WTC11 (cell line): ENCODE data around the gene GOLGA3. TPM values are rescaled to one million over a fixed set of nuclear protein-coding genes. Genes with fewer than 3 reads are reported as not detected.

Experiments used
- ATAC-seq: fragments of 200-7000 bp; cut with Tn5 transposase; 2 replicates; pipeline ENCODE4 v1.10.0; 2021; ENCODE audit warnings: mild to moderate bottlenecking, moderate library complexity
- CTCF ChIA-PET: fragments of 300-600 bp; sonication (Branson Sonifier 250); formaldehyde crosslinking; loops from one replicate; lab custom pipeline; 2021; ENCODE audit warnings: antibody characterized with exemption; lab: Charles Lee
- POLR2A ChIA-PET: fragments of 350-600 bp; sonication (Branson Sonifier 250); formaldehyde crosslinking; loops from one replicate; lab custom pipeline; 2021; ENCODE audit warnings: antibody characterized with exemption; lab: Charles Lee
- DNase-seq: peaks from one replicate; pipeline ENCODE4 v3.0.0; 2021; ENCODE audit warnings: low spot score
- H3K27ac Mint-ChIP-seq: 2 replicates; pipeline ENCODE4 v1.8.0; 2021; ENCODE audit warnings: mixed read lengths
- H3K27me3 Mint-ChIP-seq: 2 replicates; pipeline ENCODE4 v1.8.0; 2021; ENCODE audit warnings: low read depth, mild to moderate bottlenecking, moderate library complexity, mixed read lengths
- H3K36me3 Mint-ChIP-seq: 2 replicates; pipeline ENCODE4 v1.8.0; 2021; ENCODE audit warnings: mixed read lengths
- H3K4me1 Mint-ChIP-seq: 2 replicates; pipeline ENCODE4 v1.8.0; 2022; ENCODE audit warnings: mixed read lengths
- H3K4me3 Mint-ChIP-seq: 2 replicates; pipeline ENCODE4 v1.8.0; 2021; ENCODE audit warnings: mild to moderate bottlenecking, moderate library complexity, mixed read lengths
- H3K9me3 Mint-ChIP-seq: 2 replicates; pipeline ENCODE4 v1.8.0; 2021; ENCODE audit warnings: mixed read lengths
- AFF4 ChIP-seq: sonication (generic); formaldehyde crosslinking; IDR thresholded peaks from 2 replicates; pipeline ENCODE4 v1.8.1; 2023; ENCODE audit warnings: mild to moderate bottlenecking, missing genetic modification reagents, borderline replicate concordance
- AR ChIP-seq: fragments of 250-450 bp; sonication (Bioruptor Pico); IDR thresholded peaks from 2 replicates; pipeline ENCODE4 v1.9.0; 2021; ENCODE audit warnings: mild to moderate bottlenecking
- ARID4B ChIP-seq: sonication (generic); formaldehyde crosslinking; IDR thresholded peaks from 2 replicates; pipeline ENCODE4 v1.8.0; 2023; ENCODE audit warnings: missing genetic modification reagents, mild to moderate bottlenecking, borderline replicate concordance
- CBFB ChIP-seq: sonication (generic); formaldehyde crosslinking; IDR thresholded peaks from 2 replicates; pipeline ENCODE4 v1.8.1; 2022; ENCODE audit warnings: mild to moderate bottlenecking, low read depth, missing genetic modification reagents
- ELF4 ChIP-seq: sonication (generic); formaldehyde crosslinking; IDR thresholded peaks from 2 replicates; pipeline ENCODE4 v1.8.1; 2022; ENCODE audit warnings: low read depth, mild to moderate bottlenecking, moderate library complexity, missing genetic modification reagents
- FOXJ3 ChIP-seq: sonication (generic); formaldehyde crosslinking; IDR thresholded peaks from 2 replicates; pipeline ENCODE4 v1.9.0; 2021; ENCODE audit warnings: missing genetic modification reagents, mild to moderate bottlenecking, borderline replicate concordance
- FOXP4 ChIP-seq: sonication (generic); formaldehyde crosslinking; IDR thresholded peaks from 2 replicates; pipeline ENCODE4 v1.8.0; 2022; ENCODE audit warnings: mild to moderate bottlenecking, missing genetic modification reagents
- GRHL2 ChIP-seq: fragments of 250-450 bp; sonication (Bioruptor Pico); IDR thresholded peaks from 2 replicates; pipeline ENCODE4 v1.8.0; 2022; ENCODE audit warnings: mild to moderate bottlenecking, moderate library complexity; ENCODE audit not compliant: insufficient replicate concordance, severe bottlenecking
- JUN ChIP-seq: sonication (generic); formaldehyde crosslinking; IDR thresholded peaks from 2 replicates; pipeline ENCODE4 v1.8.0; 2023; ENCODE audit warnings: mild to moderate bottlenecking, missing genetic modification reagents
- MAX ChIP-seq: sonication (generic); formaldehyde crosslinking; IDR thresholded peaks from 2 replicates; pipeline ENCODE4 v1.8.0; 2022; ENCODE audit warnings: mild to moderate bottlenecking, missing genetic modification reagents
- NR3C1 ChIP-seq: sonication (generic); formaldehyde crosslinking; conservative IDR thresholded peaks from 2 replicates; pipeline ENCODE4 v1.8.1; 2023; ENCODE audit warnings: low read depth, mild to moderate bottlenecking, missing genetic modification reagents
- USF1 ChIP-seq: sonication (generic); formaldehyde crosslinking; IDR thresholded peaks from 2 replicates; pipeline ENCODE4 v1.8.0; 2022; ENCODE audit warnings: mild to moderate bottlenecking, missing genetic modification reagents
- ZMAT4 ChIP-seq: fragments of 250-450 bp; sonication (Bioruptor Pico); IDR thresholded peaks from 2 replicates; pipeline ENCODE4 v1.9.0; 2021; ENCODE audit warnings: mild to moderate bottlenecking
- ZNF121 ChIP-seq: sonication (generic); formaldehyde crosslinking; IDR thresholded peaks from 2 replicates; pipeline ENCODE4 v1.8.0; 2023; ENCODE audit warnings: missing genetic modification reagents
- ZNF425 ChIP-seq: fragments of 250-450 bp; sonication (Bioruptor Pico); conservative IDR thresholded peaks from 2 replicates; pipeline ENCODE4 v1.9.0; 2021; ENCODE audit warnings: mild to moderate bottlenecking
- ZSCAN18 ChIP-seq: fragments of 250-450 bp; sonication (Bioruptor Pico); IDR thresholded peaks from 2 replicates; pipeline ENCODE4 v2.1.2; 2022; ENCODE audit warnings: mild to moderate bottlenecking, moderate library complexity
- total RNA-seq: library from RNA; stranded (reverse); gene quantifications from 3 replicates; pipeline ENCODE4 v1.2.3, GENCODE V29; 2021

Gene GOLGA3
- total RNA-seq, 1 experiment from 2014 or later, result 47.8 TPM

- no peak for TF ChIP-seq ARID4B
- TF ChIP-seq FOXP4 (CRISPR knock-in tag), result no peak
- TF ChIP-seq USF1 (CRISPR knock-in tag), result no peak
Measured at GRCh38 chr12:132824053-132824452, 4.6 kb downstream of the GOLGA3 start (continued).

- POLR2A ChIA-PET, result no interaction called here
- H3K4me1 Mint-ChIP-seq, result no peaks in the 10 kb centered on the region
- CTCF ChIA-PET, result no interaction called here
Measured at GRCh38 chr12:132818562-132818961, 10.1 kb downstream of the GOLGA3 start.

More at GRCh38 chr12:132818562-132818961, 10.1 kb downstream of the GOLGA3 start:
- H3K9me3 Mint-ChIP-seq, result no peaks in the 10 kb centered on the region
- H3K36me3 Mint-ChIP-seq, result peaks cover 45% of the 10 kb centered on the region
- H3K4me3 Mint-ChIP-seq, result no peak overlapping the region
- no peaks in the 10 kb centered on the region for H3K27me3 Mint-ChIP-seq
- no peak for ATAC-seq
- TF ChIP-seq ZNF121 (CRISPR knock-in tag), result no peak
- no peak for TF ChIP-seq JUN (CRISPR knock-in tag)
- no peak for TF ChIP-seq NR3C1 (CRISPR knock-in tag)
- TF ChIP-seq AR, result no peak
- TF ChIP-seq GRHL2 (CRISPR knock-in tag), result no peak
- no peak for TF ChIP-seq ELF4 (CRISPR knock-in tag)
- TF ChIP-seq MAX (CRISPR knock-in tag), result no peak
- no peak for TF ChIP-seq AFF4 (CRISPR knock-in tag)
- no peak for TF ChIP-seq ZSCAN18 (CRISPR knock-in tag)
- no peak for TF ChIP-seq ZNF425 (CRISPR knock-in tag)
- no peak for TF ChIP-seq CBFB (CRISPR knock-in tag)
- TF ChIP-seq ZMAT4 (CRISPR knock-in tag), result no peak
- TF ChIP-seq FOXJ3 (CRISPR knock-in tag), result no peak
- DNase-seq, result no peak
- H3K27ac Mint-ChIP-seq, result no peak overlapping the region
